Astrocyte of the cerebellum (primary cell): ENCODE data around the gene MYL4.
"Not testable (repeated sequence)": the region's sequence is repeated elsewhere in the genome, so short reads cannot be mapped to it uniquely, and the experiment has no call there.

Source experiments
- DNase-seq: peaks from one replicate; pipeline ENCODE4 v3.0.0-alpha.2; 2011; ENCODE audit warnings: low read depth
- H3K4me3 ChIP-seq: 2 replicates; pipeline ENCODE4 v1.5.1; 2011; ENCODE audit warnings: mild to moderate bottlenecking, low read depth, low read length, moderate library complexity
- in situ Hi-C: cut with HindIII; loops from 2 replicates; pipeline ENCODE4 v1.10.0; 2017; ENCODE audit warnings: low sequenced_read_pairs
- TF ChIP-seq, protein P1 (sequence below): IDR thresholded peaks from 2 replicates; pipeline ENCODE4 v1.5.1; 2012; ENCODE audit warnings: low read length, low read depth, moderate library complexity, mild to moderate bottlenecking; ENCODE audit errors: missing control alignments

MYL4 gene

DNA sequence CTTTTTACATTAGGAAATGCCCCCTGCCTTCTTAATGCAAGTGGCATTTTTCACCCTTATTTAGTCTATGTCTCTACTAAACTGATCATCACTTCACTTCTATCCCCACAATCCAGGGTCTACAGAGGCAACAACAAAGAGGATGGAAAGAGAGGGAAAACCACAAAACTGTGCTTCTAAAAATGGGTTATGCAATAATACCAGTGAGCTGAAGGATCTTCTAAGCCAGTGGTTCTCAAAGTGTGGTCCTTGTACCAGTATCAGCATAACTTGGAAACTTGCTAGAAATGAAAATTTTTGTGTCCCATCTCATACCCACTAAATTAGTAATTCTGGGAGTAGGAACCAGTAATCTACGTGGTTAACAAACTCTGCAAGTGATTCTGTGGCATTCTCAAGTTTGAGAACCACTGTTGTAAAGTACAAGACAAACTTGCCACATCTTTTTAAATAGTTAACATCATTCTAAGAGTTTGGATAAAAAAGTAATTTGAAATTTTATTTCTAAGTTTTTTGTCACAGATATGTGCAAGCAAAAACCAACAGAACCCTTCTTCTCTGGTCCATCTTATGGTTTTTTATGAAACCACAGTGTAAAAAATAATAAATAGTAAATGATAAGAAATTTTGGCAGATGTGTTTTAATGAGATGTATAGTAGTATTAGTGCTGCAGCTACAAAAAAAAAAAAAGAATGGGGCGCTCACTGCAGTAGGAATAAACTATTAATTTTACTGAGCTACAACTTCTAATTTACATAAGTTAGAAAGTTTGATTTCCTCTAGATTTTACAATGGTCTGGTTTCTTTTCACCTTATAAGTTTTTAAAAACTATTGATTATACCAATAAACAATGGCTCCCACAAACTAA, 36.2 kb upstream of the MYL4 start:
- TF ChIP-seq, protein P1, sequence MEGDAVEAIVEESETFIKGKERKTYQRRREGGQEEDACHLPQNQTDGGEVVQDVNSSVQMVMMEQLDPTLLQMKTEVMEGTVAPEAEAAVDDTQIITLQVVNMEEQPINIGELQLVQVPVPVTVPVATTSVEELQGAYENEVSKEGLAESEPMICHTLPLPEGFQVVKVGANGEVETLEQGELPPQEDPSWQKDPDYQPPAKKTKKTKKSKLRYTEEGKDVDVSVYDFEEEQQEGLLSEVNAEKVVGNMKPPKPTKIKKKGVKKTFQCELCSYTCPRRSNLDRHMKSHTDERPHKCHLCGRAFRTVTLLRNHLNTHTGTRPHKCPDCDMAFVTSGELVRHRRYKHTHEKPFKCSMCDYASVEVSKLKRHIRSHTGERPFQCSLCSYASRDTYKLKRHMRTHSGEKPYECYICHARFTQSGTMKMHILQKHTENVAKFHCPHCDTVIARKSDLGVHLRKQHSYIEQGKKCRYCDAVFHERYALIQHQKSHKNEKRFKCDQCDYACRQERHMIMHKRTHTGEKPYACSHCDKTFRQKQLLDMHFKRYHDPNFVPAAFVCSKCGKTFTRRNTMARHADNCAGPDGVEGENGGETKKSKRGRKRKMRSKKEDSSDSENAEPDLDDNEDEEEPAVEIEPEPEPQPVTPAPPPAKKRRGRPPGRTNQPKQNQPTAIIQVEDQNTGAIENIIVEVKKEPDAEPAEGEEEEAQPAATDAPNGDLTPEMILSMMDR: no peak
- no peak for DNase-seq

DNA sequence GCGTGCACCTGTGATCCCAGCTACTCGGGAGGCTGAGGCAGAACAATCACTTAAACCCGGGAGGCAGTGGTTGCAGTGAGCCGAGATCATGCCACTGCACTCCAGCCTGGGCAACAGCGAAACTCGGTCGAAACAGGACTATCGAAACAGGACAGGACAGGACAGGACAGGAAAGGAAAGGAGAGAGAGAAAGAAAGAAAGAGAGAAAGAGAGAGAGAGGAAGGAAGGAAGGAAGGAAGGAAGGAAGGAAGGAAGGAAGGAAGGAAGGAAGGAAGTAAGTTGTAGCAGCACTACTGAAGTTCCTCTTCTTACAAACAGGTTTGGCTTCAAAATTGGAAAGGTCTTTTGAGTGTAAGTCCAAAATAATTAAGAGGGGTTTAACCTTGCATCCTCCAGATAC, 34.3 kb upstream of the MYL4 start:
- in situ Hi-C loops, DNase-seq: not testable (repeated sequence)

More for the DNA sequence above, 36.2 kb upstream of the MYL4 start:
- in situ Hi-C loops: no loop called here
- no peak overlapping the region for H3K4me3 ChIP-seq

DNA sequence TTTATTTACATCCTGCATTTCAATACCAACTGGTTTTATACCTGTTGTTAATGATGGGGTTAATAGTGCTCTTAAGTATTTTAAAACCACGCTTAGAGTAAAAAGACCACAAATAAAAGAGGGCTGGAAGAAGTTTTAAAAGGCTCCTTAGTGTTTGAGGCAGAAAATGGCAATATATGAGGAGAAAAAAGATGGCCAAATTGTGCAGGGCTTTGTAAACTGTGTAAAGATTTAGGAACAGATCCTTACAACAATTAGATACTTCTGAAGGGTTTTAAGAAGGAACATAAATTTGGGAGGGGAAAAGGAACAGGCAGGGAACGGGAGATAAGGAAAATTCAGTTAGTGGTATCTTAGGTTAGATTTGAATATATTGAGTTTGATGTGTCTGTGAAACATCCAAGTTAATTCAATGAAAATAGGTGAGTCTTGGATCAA, 32.7 kb upstream of the MYL4 start:
- TF ChIP-seq, protein P1: no peak
- H3K4me3 ChIP-seq: no peak overlapping the region

More for the DNA sequence above, 34.3 kb upstream of the MYL4 start:
- H3K4me3 ChIP-seq: not testable (repeated sequence)

DNA sequence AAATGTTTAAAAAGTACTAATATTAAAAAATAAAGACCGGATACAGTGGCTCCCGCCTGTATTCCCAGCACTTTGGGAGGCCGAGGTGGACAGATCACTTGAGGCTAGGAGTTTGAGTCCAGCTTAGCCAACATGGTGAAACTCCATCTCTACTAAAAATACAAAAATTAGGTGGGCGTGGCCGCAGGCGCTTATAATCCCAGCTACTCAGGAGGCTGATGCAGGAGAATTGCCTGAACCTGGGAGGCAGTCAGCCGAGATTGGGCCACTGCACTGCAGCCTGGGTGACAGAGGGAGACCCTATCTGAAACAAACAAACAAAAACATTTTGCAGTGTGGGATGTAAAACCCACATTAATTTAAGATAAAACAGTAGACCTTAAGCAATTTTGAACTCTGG, 31.9 kb upstream of the MYL4 start:
- in situ Hi-C loops: no loop called here
- no peak for DNase-seq
- TF ChIP-seq, protein P1: no peak
- no peak overlapping the region for H3K4me3 ChIP-seq

More for the DNA sequence above, 32.7 kb upstream of the MYL4 start:
- in situ Hi-C loops: no loop called here
- DNase-seq: no peak

DNA sequence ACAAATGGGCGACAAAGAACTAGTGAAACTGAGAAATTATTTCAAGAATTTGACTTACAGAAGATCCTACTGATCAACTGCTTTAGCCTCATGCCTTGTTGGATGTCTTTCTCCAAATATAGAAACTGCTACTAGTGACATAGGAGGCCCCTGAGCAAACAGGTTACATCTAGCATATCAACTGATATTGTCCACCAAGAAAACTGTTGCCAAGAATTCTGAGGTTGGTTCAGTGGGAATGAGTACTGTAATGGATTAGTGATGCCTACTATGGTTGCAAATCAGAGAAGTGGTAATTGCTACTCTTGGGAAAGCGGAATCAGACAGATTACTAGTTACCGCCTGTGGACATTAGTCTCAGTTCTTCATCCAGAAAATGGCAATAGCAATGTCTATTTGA, 30.0 kb upstream of the MYL4 start:
- DNase-seq: no peak
- in situ Hi-C loops: no loop called here
- H3K4me3 ChIP-seq: no peak overlapping the region
- TF ChIP-seq, protein P1: no peak

DNA sequence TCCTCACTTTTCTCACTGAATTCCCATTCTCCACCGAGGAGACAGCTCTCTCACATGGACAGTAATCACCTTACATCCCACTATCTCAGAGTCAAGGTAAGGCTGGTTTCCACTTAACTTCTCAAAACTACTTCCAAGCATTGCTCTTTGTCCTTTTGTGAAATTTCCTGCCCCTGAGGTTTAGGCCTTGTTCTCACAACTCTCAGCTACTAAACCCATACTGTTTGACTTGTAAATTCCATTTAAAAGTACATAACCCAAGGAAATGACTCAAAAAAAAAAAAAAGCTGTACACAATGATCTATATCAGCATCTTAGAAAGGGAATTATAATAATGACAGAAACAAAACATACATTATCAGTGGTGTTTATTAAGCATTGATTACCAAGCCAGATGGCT, 28.8 kb upstream of the MYL4 start:
- in situ Hi-C loops: no loop called here
- TF ChIP-seq, protein P1: no peak
- DNase-seq: no peak
- no peak overlapping the region for H3K4me3 ChIP-seq

DNA sequence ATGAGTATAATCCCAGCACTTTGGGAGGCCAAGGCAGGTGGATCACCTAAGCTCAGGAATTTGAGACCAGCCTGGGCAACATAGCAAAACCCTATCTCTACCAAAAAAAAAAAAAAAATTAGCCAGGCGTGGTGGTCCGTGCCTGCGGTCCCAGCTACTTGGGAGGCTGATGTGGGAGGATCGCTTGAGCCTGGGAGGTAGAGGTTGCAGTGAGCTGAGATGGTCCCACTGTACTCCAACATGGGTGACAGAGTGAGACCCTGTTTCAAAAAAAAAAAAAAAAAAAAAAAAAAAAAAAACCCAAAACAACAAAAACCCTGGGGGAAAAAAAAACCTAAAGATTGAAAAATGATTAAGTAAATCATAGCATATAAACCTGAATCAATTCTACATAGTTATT, 28.2 kb upstream of the MYL4 start:
- H3K4me3 ChIP-seq, DNase-seq, in situ Hi-C loops: not testable (repeated sequence)

DNA sequence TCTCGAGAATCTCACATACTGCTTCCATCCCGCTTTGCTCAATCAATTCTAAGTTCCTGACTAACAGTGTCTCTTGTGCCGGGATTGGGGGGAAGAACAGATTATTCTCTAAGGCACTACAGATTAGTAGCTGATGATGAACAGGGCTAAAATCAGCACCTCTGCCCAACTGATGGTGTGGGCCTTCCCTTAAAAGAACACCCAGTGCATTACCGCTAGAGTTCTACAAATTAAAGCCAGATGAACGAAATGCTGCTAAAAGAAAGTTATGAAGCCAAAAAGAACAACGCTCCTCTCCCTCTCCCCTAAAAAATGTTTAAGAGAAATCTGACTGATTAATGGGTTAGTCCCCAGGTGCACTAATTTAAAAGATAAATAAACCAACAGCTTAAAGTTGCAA, 24.5 kb upstream of the MYL4 start:
- TF ChIP-seq, protein P1: no peak
- in situ Hi-C loops: no loop called here
- H3K4me3 ChIP-seq: no peak overlapping the region
- no peak for DNase-seq
